Small intestine (tissue), 7 donors: Measurements from ENCODE around the gene UQCC5. TPM values are rescaled to one million over a fixed set of nuclear protein-coding genes. Genes with fewer than 3 reads are reported as not detected.

ENCODE experiments used
- DNase-seq, 2 donors: peaks; one replicate each; pipeline versions ENCODE4 v3.0.0 to v3.0.0-alpha.2; 2013
- FAIRE-seq: peaks from 2 replicates; lab custom pipeline; 2012; peaks lifted over from hg19 to GRCh38; lab: Jason Lieb, UNC
- H3K27ac ChIP-seq, 3 donors: one replicate each; pipeline ENCODE4 v1.5.1; 2013; ENCODE audit warnings: low read length in 2 of 3, mild to moderate bottlenecking in 2 of 3, control low read depth in 1 of 3, inconsistent platforms in 1 of 3, low read depth in 1 of 3, moderate library complexity in 1 of 3
- H3K27me3 ChIP-seq, 3 donors: one replicate each; pipeline ENCODE4 v1.6.1; 2013; ENCODE audit warnings: low read length in 3 of 3, inconsistent platforms in 1 of 3; ENCODE audit not compliant: control insufficient read depth in 3 of 3, insufficient read depth in 3 of 3
- H3K36me3 ChIP-seq, 3 donors: one replicate each; pipeline ENCODE4 v1.6.1; 2013; ENCODE audit warnings: low read length in 3 of 3, inconsistent platforms in 1 of 3, low read depth in 1 of 3, mild to moderate bottlenecking in 1 of 3, moderate library complexity in 1 of 3; ENCODE audit not compliant: control insufficient read depth in 3 of 3, insufficient read depth in 2 of 3
- H3K4me1 ChIP-seq, 3 donors: one replicate each; pipeline ENCODE4 v1.6.1; 2013; ENCODE audit warnings: low read length in 2 of 3, inconsistent platforms in 1 of 3, low read depth in 1 of 3, mild to moderate bottlenecking in 1 of 3, moderate library complexity in 1 of 3; ENCODE audit not compliant: control insufficient read depth in 3 of 3, insufficient read depth in 2 of 3
- H3K4me3 ChIP-seq, 3 donors: one replicate each; pipeline ENCODE4 v1.5.1; 2013; ENCODE audit warnings: low read length in 3 of 3, control low read depth in 1 of 3, inconsistent platforms in 1 of 3, low read depth in 1 of 3, mild to moderate bottlenecking in 1 of 3, moderate library complexity in 1 of 3
- H3K9me3 ChIP-seq, 2 donors: one replicate each; pipeline ENCODE4 v1.6.1; 2013; ENCODE audit warnings: low read depth in 1 of 2, low read length in 1 of 2; ENCODE audit not compliant: control insufficient read depth in 2 of 2, insufficient read depth in 1 of 2
- WGBS, 3 donors: extraction: QIAGEN DNeasy Blood & Tissue Kit; methylation state at CpG; one replicate each; pipeline ENCODE4 v1.1.7; 2013; 5-methylcytosine and 5-hydroxymethylcytosine counted together
- polyA plus RNA-seq, 4 donors: library from polyadenylated mRNA; stranded (reverse) in 3 of 4; unstranded in 1 of 4; fragments of 200-250 nt in 3 of 4; fragments of 120-200 nt in 1 of 4; gene quantifications; one replicate each; pipeline versions ENCODE4 v1.2.1 to v1.2.3, GENCODE V29; 2013
- donor health status: healthy with polysubstance abuse.
- donor health status: control.
- donor health status: control.
- donor health status: Bipolar disorder and iron deficiency.
- donor health status: healthy.

Gene UQCC5
- polyA plus RNA-seq, 4 donors, result 8.9 to 38.9 (median 20.3) TPM

- H3K36me3 ChIP-seq, result peaks cover 0 to 19% (median 2%) of the 10 kb centered on the region in 3 donors
- H3K4me3 ChIP-seq, result no peak overlapping the region
- no peaks in the 10 kb centered on the region for H3K9me3 ChIP-seq
- no peak overlapping the region for H3K27ac ChIP-seq
- H3K27me3 ChIP-seq, result no peaks in the 10 kb centered on the region
- peaks cover 0 to 13% (median 5%) of the 10 kb centered on the region in 3 donors for H3K4me1 ChIP-seq
- FAIRE-seq, result no peak
- no peak for DNase-seq
- WGBS, 3 donors, result 81 to 88% (median 84%) methylated on average over 2 of the region's 2 CpGs
Observed at GRCh38 chr3:52541050-52541449, 4.6 kb downstream of the UQCC5 start.

DNA sequence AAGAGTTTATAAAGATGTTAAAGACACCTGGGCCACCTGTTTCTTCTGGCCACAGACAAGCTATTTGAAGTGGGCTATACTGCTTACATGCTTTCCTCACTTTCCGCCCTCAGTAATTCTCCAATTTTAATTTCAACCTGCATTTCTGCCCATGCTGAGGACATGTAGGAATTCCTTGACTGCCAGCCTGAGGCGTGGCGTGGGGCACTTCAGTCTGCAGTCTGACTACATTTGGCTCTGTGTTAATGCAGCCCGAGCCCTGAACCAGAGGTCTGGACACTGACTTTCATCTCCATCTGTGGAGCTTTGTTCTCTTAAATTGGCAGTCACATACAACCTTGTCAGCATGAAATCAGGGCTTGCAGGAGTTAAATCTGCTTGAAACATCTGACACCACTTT lies 8.5 kb downstream of the UQCC5 start:
- Histone ChIP-seq H3K27me3 (no peaks in the 10 kb centered on the region), H3K36me3 (peaks cover 2 to 31% (median 8%) of the 10 kb centered on the region in 3 donors), H3K4me1 (no peaks in the 10 kb centered on the region), H3K9me3 (no peaks in the 10 kb centered on the region), H3K27ac (no peak overlapping the region), H3K4me3 (no peak overlapping the region)
- no peak for DNase-seq
- no peak for FAIRE-seq
- 91 to 96% (median 93%) methylated on average over 4 of the region's 4 CpGs for WGBS, 3 donors

- no peak for FAIRE-seq
- no peaks in the 10 kb centered on the region for H3K4me1 ChIP-seq
- no peak for DNase-seq
- H3K9me3 ChIP-seq, result no peaks in the 10 kb centered on the region
- WGBS, 3 donors, result 60 to 79% (median 70%) methylated on average over 3 of the region's 3 CpGs
- peaks cover 2 to 40% (median 13%) of the 10 kb centered on the region in 3 donors for H3K36me3 ChIP-seq
- H3K27me3 ChIP-seq, result no peaks in the 10 kb centered on the region
- H3K27ac ChIP-seq, result no peak overlapping the region
- H3K4me3 ChIP-seq, result no peak overlapping the region
Observed at GRCh38 chr3:52546111-52546901, 9.9 kb downstream of the UQCC5 start.

GRCh38 chr3:52547143-52547542 lies 10.7 kb downstream of the UQCC5 start:
- FAIRE-seq, result no peak

DNA sequence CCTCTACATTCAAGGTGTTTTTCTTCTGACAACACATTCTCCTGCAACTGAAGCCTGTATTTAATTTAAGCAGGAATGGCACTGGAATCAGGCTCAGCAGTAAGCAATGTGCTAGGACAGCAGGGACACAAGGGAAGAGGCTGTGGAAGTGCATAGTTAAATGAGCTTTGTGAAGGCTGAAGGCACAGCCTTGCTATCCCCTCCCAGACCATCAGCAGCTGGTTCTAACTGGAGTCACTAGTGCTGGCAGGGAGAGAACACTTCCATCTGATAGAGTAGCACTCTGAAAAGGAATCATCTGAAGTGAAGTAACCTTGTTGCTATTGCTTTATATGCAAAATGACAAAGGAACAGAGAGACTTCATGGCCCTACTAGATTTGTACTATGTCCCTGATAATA lies 14.7 kb downstream of the UQCC5 start:
- Histone ChIP-seq H3K4me1 (no peaks in the 10 kb centered on the region), H3K36me3 (peaks cover 13 to 46% (median 28%) of the 10 kb centered on the region in 3 donors), H3K9me3 (no peaks in the 10 kb centered on the region), H3K27ac (no peak overlapping the region), H3K4me3 (no peak overlapping the region), H3K27me3 (no peaks in the 10 kb centered on the region)
- no peak for DNase-seq
- FAIRE-seq, result no peak

More at GRCh38 chr3:52547143-52547542, 10.7 kb downstream of the UQCC5 start:
- 80 to 84% (median 80%) methylated on average over 2 of the region's 2 CpGs for WGBS, 3 donors
- Histone ChIP-seq H3K4me3 (no peak overlapping the region), H3K9me3 (no peaks in the 10 kb centered on the region), H3K27ac (no peak overlapping the region), H3K4me1 (no peaks in the 10 kb centered on the region), H3K27me3 (no peaks in the 10 kb centered on the region), H3K36me3 (peaks cover 4 to 42% (median 17%) of the 10 kb centered on the region in 3 donors)
- DNase-seq, result no peak

- Histone ChIP-seq H3K9me3 (no peaks in the 10 kb centered on the region), H3K4me1 (peaks cover 0 to 4% (median 0%) of the 10 kb centered on the region in 3 donors), H3K27me3 (no peaks in the 10 kb centered on the region), H3K36me3 (peaks cover 13 to 46% (median 30%) of the 10 kb centered on the region in 3 donors), H3K4me3 (no peak overlapping the region), H3K27ac (no peak overlapping the region)
- WGBS, 3 donors, result 84 to 90% (median 85%) methylated on average over 3 of the region's 3 CpGs
- DNase-seq (no peak), FAIRE-seq (no peak)
Observed at GRCh38 chr3:52552089-52552488, 15.7 kb downstream of the UQCC5 start.

- Histone ChIP-seq H3K4me1 (peaks cover 0 to 4% (median 0%) of the 10 kb centered on the region in 3 donors), H3K27ac (no peak overlapping the region), H3K4me3 (no peak overlapping the region), H3K9me3 (no peaks in the 10 kb centered on the region), H3K36me3 (peaks cover 18 to 43% (median 26%) of the 10 kb centered on the region in 3 donors), H3K27me3 (no peaks in the 10 kb centered on the region)
- DNase-seq, result no peak
- FAIRE-seq, result no peak
- 55 to 80% (median 68%) methylated on average over 5 of the region's 5 CpGs for WGBS, 3 donors
Observed at GRCh38 chr3:52554026-52554755, 17.8 kb downstream of the UQCC5 start.

- FAIRE-seq, result no peak
- Histone ChIP-seq H3K9me3 (no peaks in the 10 kb centered on the region), H3K4me1 (peaks cover 0 to 4% (median 0%) of the 10 kb centered on the region in 3 donors), H3K4me3 (no peak overlapping the region), H3K36me3 (peaks cover 21 to 39% (median 30%) of the 10 kb centered on the region in 3 donors), H3K27ac (no peak overlapping the region), H3K27me3 (no peaks in the 10 kb centered on the region)
- no peak for DNase-seq
- WGBS, 3 donors, result 94 to 100% (median 94%) methylated on average over 1 of the region's 1 CpG
Observed at GRCh38 chr3:52555056-52555455, 18.7 kb downstream of the UQCC5 start.
